ENCODE data around the gene TEX51. TPM values are rescaled to one million over a fixed set of nuclear protein-coding genes. Genes with fewer than 3 reads are reported as not detected.

TEX51 gene
- polyA plus RNA-seq, 1 of the 3 experiments (the other 2 are of a cell fraction): not detected

DNA sequence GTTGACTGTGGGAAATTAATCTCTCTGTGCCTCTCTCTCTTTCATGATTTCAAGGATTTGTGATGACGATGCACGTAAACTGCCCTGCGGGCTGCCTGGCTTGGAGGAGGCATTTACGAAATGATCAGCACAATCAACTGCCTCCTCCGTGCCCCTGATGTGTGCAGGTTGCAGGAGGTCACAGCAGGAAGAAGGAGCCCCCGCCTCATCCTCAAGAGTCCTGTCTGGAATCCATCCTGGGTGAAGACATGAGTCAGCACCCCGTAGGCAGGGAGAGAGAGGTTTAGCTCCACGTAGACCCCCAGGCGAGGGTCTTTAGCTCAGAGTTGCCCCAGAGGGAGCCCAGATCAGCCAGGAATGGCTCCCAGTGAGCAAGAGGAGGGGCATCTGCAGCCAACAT is 17.1 kb upstream of the TEX51 start:
- H3K9me3 ChIP-seq: no peaks in the 10 kb centered on the region
- ChIA-PET CTCF (interaction anchor here (0.9 to 1.2 kb wide), 3 partner anchors 8 to 87 kb away, joined by 3 read pairs; no protein-coding TSS in a partner anchor), POLR2A (no interaction called here)
- TF ChIP-seq RXRA (IDR thresholded peaks at IDR 0.05; ENCODE audit: borderline replicate concordance, low read depth): no peak
- TF ChIP-seq CHD2 (IDR thresholded peaks at IDR 0.05; ENCODE audit: low read length, partially characterized antibody): no peak
- TF ChIP-seq, protein P1, sequence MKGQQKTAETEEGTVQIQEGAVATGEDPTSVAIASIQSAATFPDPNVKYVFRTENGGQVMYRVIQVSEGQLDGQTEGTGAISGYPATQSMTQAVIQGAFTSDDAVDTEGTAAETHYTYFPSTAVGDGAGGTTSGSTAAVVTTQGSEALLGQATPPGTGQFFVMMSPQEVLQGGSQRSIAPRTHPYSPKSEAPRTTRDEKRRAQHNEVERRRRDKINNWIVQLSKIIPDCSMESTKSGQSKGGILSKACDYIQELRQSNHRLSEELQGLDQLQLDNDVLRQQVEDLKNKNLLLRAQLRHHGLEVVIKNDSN (IDR thresholded peaks at IDR 0.05; ENCODE audit: borderline replicate concordance, low read depth): no peak
- no peak for TF ChIP-seq TAF1 (IDR thresholded peaks at IDR 0.05; ENCODE audit: borderline replicate concordance, low read depth, low read length)
- TF ChIP-seq SIN3A (IDR thresholded peaks at IDR 0.05; ENCODE audit: borderline replicate concordance, low read depth, low read length): no peak
- H2AFZ ChIP-seq (ENCODE audit: low read depth): no peak overlapping the region
- H3K9ac ChIP-seq: no peak overlapping the region
- 33% methylated on average over 9 of the region's 9 CpGs for WGBS (ENCODE audit: low lambda C conversion rate)
- no peaks in the 10 kb centered on the region for H3K9me2 ChIP-seq
- H3K36me3 ChIP-seq (replicated peaks in 1 of 2; ENCODE audit: control insufficient read depth in 1 of 2, insufficient read depth in 2 of 2, low read length in 1 of 2): no peaks in the 10 kb centered on the region
- no peak overlapping the region for H3K27ac ChIP-seq (ENCODE audit: low read depth in 2 of 2, low read length in 1 of 2)
- H3K79me2 ChIP-seq (ENCODE audit: insufficient read depth): no peaks in the 10 kb centered on the region
- H3F3A ChIP-seq (replicated peaks; ENCODE audit: insufficient read depth): no peaks in the 10 kb centered on the region
- no peaks in the 10 kb centered on the region for H3K27me3 ChIP-seq (ENCODE audit: insufficient read depth)
- no peak for DNase-seq
- no peak overlapping the region for H3K4me3 ChIP-seq (ENCODE audit: low read depth in 2 of 2, low read length in 1 of 2)
- H3K4me1 ChIP-seq (ENCODE audit: control insufficient read depth in 1 of 2, insufficient read depth in 2 of 2, low read depth in 1 of 2, low read length in 1 of 2): no peaks in the 10 kb centered on the region; a peak in 1 of 4 replicates
- no peaks in the 10 kb centered on the region for H4K20me1 ChIP-seq (ENCODE audit: insufficient read depth)
- H3K4me2 ChIP-seq: no peak overlapping the region

DNA sequence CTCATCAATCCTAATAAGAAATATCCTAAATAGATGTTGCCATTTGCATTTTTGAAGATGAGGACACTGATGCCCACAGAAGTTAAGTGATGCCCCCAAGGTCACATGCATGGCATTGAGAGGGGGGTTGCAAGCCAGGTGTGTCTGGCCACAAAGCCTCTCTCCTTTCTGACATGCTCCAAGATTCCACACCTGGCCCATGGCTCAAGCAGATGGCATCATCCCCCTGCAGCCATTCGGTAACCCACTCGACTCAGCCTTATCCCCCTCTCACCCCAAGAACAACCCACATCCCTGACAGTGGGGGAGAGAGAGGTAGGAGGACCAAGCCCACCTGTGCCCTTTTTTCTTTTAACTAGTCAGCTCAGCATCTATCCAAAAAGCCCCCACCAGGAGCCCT is 16.5 kb upstream of the TEX51 start:
- Histone ChIP-seq H3F3A (replicated peaks; ENCODE audit: insufficient read depth) (no peaks in the 10 kb centered on the region), H3K9me3 (no peaks in the 10 kb centered on the region), H3K9ac (no peak overlapping the region), H3K27ac (ENCODE audit: low read depth in 2 of 2, low read length in 1 of 2) (no peak overlapping the region), H3K27me3 (ENCODE audit: insufficient read depth) (no peaks in the 10 kb centered on the region), H3K36me3 (replicated peaks in 1 of 2; ENCODE audit: control insufficient read depth in 1 of 2, insufficient read depth in 2 of 2, low read length in 1 of 2) (no peaks in the 10 kb centered on the region), H3K4me2 (no peak overlapping the region), H3K4me3 (ENCODE audit: low read depth in 2 of 2, low read length in 1 of 2) (no peak overlapping the region), H3K79me2 (ENCODE audit: insufficient read depth) (no peaks in the 10 kb centered on the region), H4K20me1 (ENCODE audit: insufficient read depth) (no peaks in the 10 kb centered on the region), H3K4me1 (ENCODE audit: control insufficient read depth in 1 of 2, insufficient read depth in 2 of 2, low read depth in 1 of 2, low read length in 1 of 2) (no peaks in the 10 kb centered on the region; a peak in 1 of 4 replicates), H3K9me2 (no peaks in the 10 kb centered on the region), H2AFZ (ENCODE audit: low read depth) (no peak overlapping the region)
- 0% methylated on average over 2 of the region's 2 CpGs for WGBS (ENCODE audit: low lambda C conversion rate)
- no peak for DNase-seq
- ChIA-PET POLR2A (no interaction called here), CTCF (interaction anchor here (0.9 to 1.1 kb wide), 2 partner anchors 9 to 87 kb away, joined by 3 read pairs; no protein-coding TSS in a partner anchor)
- no peak for TF ChIP-seq JUND (IDR thresholded peaks at IDR 0.05)
- no peak for TF ChIP-seq MEF2A (IDR thresholded peaks at IDR 0.05; ENCODE audit: borderline replicate concordance, low read depth)
- TF ChIP-seq MXI1 (IDR thresholded peaks at IDR 0.05; ENCODE audit: low read depth, low read length): no peak
- no peak for TF ChIP-seq SIN3A (IDR thresholded peaks at IDR 0.05; ENCODE audit: borderline replicate concordance, low read depth, low read length)
- TF ChIP-seq YY1 (IDR thresholded peaks at IDR 0.05; ENCODE audit: low read depth): no peak
- no peak for TF ChIP-seq FOXJ3 (CRISPR knock-in tag; IDR thresholded peaks at IDR 0.05)
- TF ChIP-seq POLR2AphosphoS5 (IDR thresholded peaks at IDR 0.05; ENCODE audit: low read depth, low read length): no peak
- TF ChIP-seq, protein P2, sequence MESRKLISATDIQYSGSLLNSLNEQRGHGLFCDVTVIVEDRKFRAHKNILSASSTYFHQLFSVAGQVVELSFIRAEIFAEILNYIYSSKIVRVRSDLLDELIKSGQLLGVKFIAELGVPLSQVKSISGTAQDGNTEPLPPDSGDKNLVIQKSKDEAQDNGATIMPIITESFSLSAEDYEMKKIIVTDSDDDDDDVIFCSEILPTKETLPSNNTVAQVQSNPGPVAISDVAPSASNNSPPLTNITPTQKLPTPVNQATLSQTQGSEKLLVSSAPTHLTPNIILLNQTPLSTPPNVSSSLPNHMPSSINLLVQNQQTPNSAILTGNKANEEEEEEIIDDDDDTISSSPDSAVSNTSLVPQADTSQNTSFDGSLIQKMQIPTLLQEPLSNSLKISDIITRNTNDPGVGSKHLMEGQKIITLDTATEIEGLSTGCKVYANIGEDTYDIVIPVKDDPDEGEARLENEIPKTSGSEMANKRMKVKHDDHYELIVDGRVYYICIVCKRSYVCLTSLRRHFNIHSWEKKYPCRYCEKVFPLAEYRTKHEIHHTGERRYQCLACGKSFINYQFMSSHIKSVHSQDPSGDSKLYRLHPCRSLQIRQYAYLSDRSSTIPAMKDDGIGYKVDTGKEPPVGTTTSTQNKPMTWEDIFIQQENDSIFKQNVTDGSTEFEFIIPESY (IDR thresholded peaks at IDR 0.05; ENCODE audit: borderline replicate concordance, low read depth): no peak
- TF ChIP-seq FOXM1 (IDR thresholded peaks at IDR 0.05; ENCODE audit: low read depth): no peak
- no peak for TF ChIP-seq RXRA (IDR thresholded peaks at IDR 0.05; ENCODE audit: borderline replicate concordance, low read depth)
- no peak for TF ChIP-seq GATA2 (CRISPR knock-in tag; IDR thresholded peaks at IDR 0.05)

Measured in SK-N-SH (cell line).